HepG2 (cell line): ENCODE measurements around the gene ANKRD27. TPM values are rescaled to one million over a fixed set of nuclear protein-coding genes. Genes with fewer than 3 reads are reported as not detected.

ENCODE experiments used
- CREB3 ChIP-seq: sonication (generic); formaldehyde crosslinking; IDR thresholded peaks from 2 replicates; pipeline ENCODE4 v1.5.0; 2020; ENCODE audit warnings: missing genetic modification reagents
- ELF4 ChIP-seq: sonication (generic); formaldehyde crosslinking; IDR thresholded peaks from 2 replicates; pipeline ENCODE4 v1.5.0; 2020; ENCODE audit warnings: missing genetic modification reagents, mild to moderate bottlenecking, moderate library complexity, borderline replicate concordance
- HMGXB4 ChIP-seq, 2 experiments: sonication (generic) in 1 of 2; formaldehyde crosslinking in 1 of 2; IDR thresholded peaks; 2 replicates each; pipeline versions ENCODE4 v1.4.0 to v1.6.1; 2018 to 2020; ENCODE audit warnings: missing genetic modification reagents in 2 of 2, borderline replicate concordance in 1 of 2, low read depth in 1 of 2, mild to moderate bottlenecking in 1 of 2, missing biosample characterization in 1 of 2
- MED13 ChIP-seq: sonication (generic); formaldehyde crosslinking; IDR thresholded peaks from 2 replicates; pipeline ENCODE4 v1.5.0; 2020; ENCODE audit warnings: missing genetic modification reagents
- PHF8 ChIP-seq: sonication (generic); formaldehyde crosslinking; IDR thresholded peaks from 2 replicates; pipeline ENCODE4 v1.5.0; 2020; ENCODE audit warnings: missing genetic modification reagents
- SPEN ChIP-seq: sonication (generic); formaldehyde crosslinking; IDR thresholded peaks from 2 replicates; pipeline ENCODE4 v1.5.1; 2020; ENCODE audit warnings: low read depth, mild to moderate bottlenecking, missing genetic modification reagents
- XRCC5 ChIP-seq: fragments of 200-400 bp; formaldehyde crosslinking; optimal IDR thresholded peaks from 2 replicates; pipeline ENCODE3; 2017; ENCODE audit warnings: mild to moderate bottlenecking, low read length
- ZBTB33 ChIP-seq: sonication (generic); formaldehyde crosslinking; IDR thresholded peaks from 2 replicates; pipeline ENCODE4 v1.4.0; 2020; ENCODE audit warnings: missing genetic modification reagents
- ZBTB34 ChIP-seq: sonication (generic); formaldehyde crosslinking; IDR thresholded peaks from 2 replicates; pipeline ENCODE4 v1.8.0; 2022; ENCODE audit warnings: mild to moderate bottlenecking, missing genetic modification reagents
- ZBTB39 ChIP-seq: sonication (generic); formaldehyde crosslinking; IDR thresholded peaks from 2 replicates; pipeline ENCODE4 v1.5.0; 2020; ENCODE audit warnings: missing genetic modification reagents
- ZNF430 ChIP-seq: sonication (generic); formaldehyde crosslinking; IDR thresholded peaks from 2 replicates; pipeline ENCODE4 v1.9.0; 2021; ENCODE audit warnings: mild to moderate bottlenecking, missing genetic modification reagents
- ZNF441 ChIP-seq: sonication (generic); formaldehyde crosslinking; IDR thresholded peaks from 2 replicates; pipeline ENCODE4 v1.7.0; 2021; ENCODE audit warnings: missing genetic modification reagents, borderline replicate concordance
- ZNF513 ChIP-seq: sonication (generic); formaldehyde crosslinking; conservative IDR thresholded peaks from 2 replicates; pipeline ENCODE4 v1.5.0; 2020; ENCODE audit warnings: missing genetic modification reagents
- ZNF607 ChIP-seq: sonication (generic); formaldehyde crosslinking; IDR thresholded peaks from 2 replicates; pipeline ENCODE4 v1.5.1; 2020; ENCODE audit warnings: missing genetic modification reagents, mild to moderate bottlenecking, borderline replicate concordance
- ZNF678 ChIP-seq: sonication (generic); formaldehyde crosslinking; IDR thresholded peaks from 2 replicates; pipeline ENCODE4 v1.4.0; 2020; ENCODE audit warnings: mild to moderate bottlenecking, missing genetic modification reagents
- ZNF768 ChIP-seq: sonication (generic); formaldehyde crosslinking; IDR thresholded peaks from 2 replicates; pipeline ENCODE4 v1.4.0; 2020; ENCODE audit warnings: missing genetic modification reagents
- ZNF773 ChIP-seq: sonication (generic); formaldehyde crosslinking; IDR thresholded peaks from 2 replicates; pipeline ENCODE4 v1.4.0; 2020; ENCODE audit warnings: missing genetic modification reagents, borderline replicate concordance
- polyA plus RNA-seq, 8 experiments: library from polyadenylated mRNA; depleted of rRNA in 3 of 8; stranded (reverse) in 7 of 8; unstranded in 1 of 8; fragments of >200 nt; fragmentation: Illumina TruSeq in 4 of 8; extraction: Trizol in 4 of 8; gene quantifications; 2 replicates each; pipeline versions ENCODE4 v1.2.1 to v1.2.3, GENCODE V29; 2011 to 2016; ENCODE audit warnings: low read depth in 4 of 8, missing spikeins in 1 of 8, mixed read lengths in 1 of 8; ENCODE audit not compliant: insufficient read depth in 1 of 8
- total RNA-seq, 5 experiments: library from RNA; depleted of rRNA; stranded (reverse); fragments of >200 nt; fragmentation: Illumina TruSeq; extraction: Trizol; gene quantifications; 2 replicates each; pipeline ENCODE4 v1.2.3, GENCODE V29; 2016; ENCODE audit warnings: low read depth in 1 of 5

The ANKRD27 gene
- total and polyA plus RNA-seq, 2 of the 13 experiments (the other 11 are each of a cell fraction or from before 2014, with no cell fraction given), result 22.2 to 23.7 TPM

GRCh38 chr19:32691952-32692726 is 17.2 kb upstream of the ANKRD27 start (continued):
- TF ChIP-seq ZNF513 (CRISPR knock-in tag) (no peak), ZNF430 (CRISPR knock-in tag) (0 out of 2 replicates have a peak, but pooled peaks have one; percentile 32), ELF4 (CRISPR knock-in tag) (0 out of 2 replicates have a peak, but pooled peaks have one; percentile 24), SPEN (CRISPR knock-in tag) (peak; percentile 65; the same call in 1 of the 2 replicates), HMGXB4 (CRISPR knock-in tag; IDR thresholded peaks at IDR 0.05; ENCODE audit: borderline replicate concordance in 1 of 2, low read depth in 1 of 2) (peak in 1 of 2 experiments; percentile 40; a peak in 1 of 4 replicates), ZNF441 (CRISPR knock-in tag) (peak; percentile 1; the same call in 1 of the 2 replicates), CREB3 (CRISPR knock-in tag) (peak; percentile 24; the same call in 1 of the 2 replicates), ZNF607 (CRISPR knock-in tag) (peak; percentile 13; the same call in 1 of the 2 replicates), MED13 (CRISPR knock-in tag) (no peak), PHF8 (CRISPR knock-in tag) (peak; percentile 45), XRCC5 (no peak), ZBTB33 (CRISPR knock-in tag) (peak; percentile 90), ZBTB34 (CRISPR knock-in tag) (0 out of 2 replicates have a peak, but pooled peaks have one; percentile 33), ZNF678 (CRISPR knock-in tag) (0 out of 2 replicates have a peak, but pooled peaks have one; percentile 42), ZNF773 (CRISPR knock-in tag) (no peak), ZNF768 (peak; percentile 21; the same call in 1 of the 2 replicates), ZBTB39 (CRISPR knock-in tag) (no peak)
